GM19240 (cell line): Measurements from ENCODE around the gene ERVFRD-1.

Experiments used
- DNase-seq: peaks from one replicate; pipeline ENCODE4 v3.0.0; 2011; ENCODE audit warnings: low spot score; ENCODE audit not compliant: insufficient read length

ERVFRD-1 gene

DNA sequence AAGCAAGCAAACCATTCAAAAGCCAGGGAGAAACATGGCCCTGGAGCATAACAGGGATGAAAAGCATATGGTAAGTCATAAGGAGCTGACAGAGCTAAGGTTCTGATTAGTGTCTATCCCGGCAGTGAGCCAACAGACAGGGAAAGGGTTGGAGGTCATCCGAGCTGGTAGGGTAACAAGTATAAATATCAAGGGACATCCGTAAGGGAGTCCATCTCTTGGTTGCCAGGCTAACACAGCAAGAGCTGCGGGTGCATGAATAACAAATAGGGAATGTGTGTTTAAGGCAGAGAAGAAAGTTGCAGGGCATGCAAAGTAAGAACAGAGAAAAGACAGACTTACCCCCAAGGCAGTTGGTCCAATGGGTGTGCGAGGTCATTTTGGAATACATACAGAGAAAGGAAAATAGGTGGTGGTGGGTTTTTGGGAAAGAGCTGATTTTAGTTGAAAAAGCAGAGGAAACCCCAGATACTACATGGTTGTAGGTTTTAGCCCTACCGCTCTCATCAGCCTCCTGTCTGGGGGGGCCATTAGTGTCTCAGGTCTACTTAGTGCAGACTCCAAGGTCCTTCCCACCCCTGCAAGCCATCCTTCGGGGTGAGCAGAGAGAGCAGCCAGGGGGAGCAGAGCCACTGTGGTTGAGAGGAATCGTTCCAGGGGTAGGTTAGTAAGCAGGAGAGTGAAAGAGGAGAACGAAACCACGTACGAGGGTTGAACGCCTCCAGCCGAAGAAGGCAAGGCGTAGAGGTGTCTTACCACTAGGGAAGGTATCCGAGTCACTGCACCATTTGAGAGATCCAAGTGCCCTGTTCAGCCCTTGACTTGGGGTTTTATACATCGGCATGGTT is at the start of gene ERVFRD-1:
ERVFRD-1 (minus strand) TSS at position 805 of the 848 bp plus-strand sequence. CDS start 6,415 bp downstream, outside the sequence.
- no peak for DNase-seq

- no peak for DNase-seq
Observed at GRCh38 chr6:11160199-11160598, 48.7 kb upstream of the ERVFRD-1 start.

DNA sequence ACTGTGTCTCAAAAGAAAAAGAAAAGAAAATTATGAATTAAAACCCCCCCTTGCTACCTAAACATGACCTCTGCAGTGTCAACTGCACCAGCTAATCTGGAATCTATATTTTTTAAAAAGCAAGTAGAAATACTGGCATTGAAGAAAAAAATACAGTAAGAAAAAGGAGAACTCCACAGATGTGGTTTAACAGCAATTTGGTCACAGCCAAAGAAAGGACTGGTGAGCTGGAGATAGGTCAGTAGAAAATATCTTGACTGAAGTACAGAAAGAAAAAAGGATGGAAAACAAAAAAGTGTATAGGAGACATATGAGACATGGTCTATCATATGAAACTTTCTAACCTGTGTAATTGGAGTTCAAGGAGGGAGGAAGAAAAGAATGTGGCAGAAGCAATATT is 44.1 kb upstream of the ERVFRD-1 start:
- no peak for DNase-seq

GRCh38 chr6:11153447-11153846 is 41.9 kb upstream of the ERVFRD-1 start:
- no peak for DNase-seq

- DNase-seq: no peak
Observed at GRCh38 chr6:11152581-11152980, 41.1 kb upstream of the ERVFRD-1 start.

GRCh38 chr6:11151488-11151887 is 40.0 kb upstream of the ERVFRD-1 start:
- DNase-seq: no peak

DNA sequence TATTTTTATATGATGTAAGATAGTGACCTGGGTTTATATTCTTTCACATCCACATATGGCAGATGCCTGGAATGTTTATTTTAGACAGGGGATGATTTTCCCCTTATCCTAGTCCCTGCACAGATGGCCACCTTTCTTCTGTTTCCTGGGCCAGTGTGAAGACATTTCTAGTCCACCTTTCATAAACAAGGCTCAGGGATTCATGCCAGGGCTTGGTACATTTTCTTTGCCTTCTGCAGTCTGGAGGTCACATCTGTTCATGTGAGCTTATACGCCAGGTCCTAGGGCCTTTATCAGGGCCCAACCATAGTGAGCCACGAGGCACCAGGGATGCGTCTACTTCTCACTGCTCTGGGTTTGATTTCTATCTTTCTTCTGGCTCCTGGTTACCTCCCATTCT is 38.0 kb upstream of the ERVFRD-1 start:
- no peak for DNase-seq

- no peak for DNase-seq
Observed at GRCh38 chr6:11146117-11146826, 34.7 kb upstream of the ERVFRD-1 start.

- DNase-seq: peak; percentile 68
Observed at GRCh38 chr6:11144393-11144851, 32.9 kb upstream of the ERVFRD-1 start.

- DNase-seq: no peak
Observed at GRCh38 chr6:11143394-11144371, 32.2 kb upstream of the ERVFRD-1 start.

DNA sequence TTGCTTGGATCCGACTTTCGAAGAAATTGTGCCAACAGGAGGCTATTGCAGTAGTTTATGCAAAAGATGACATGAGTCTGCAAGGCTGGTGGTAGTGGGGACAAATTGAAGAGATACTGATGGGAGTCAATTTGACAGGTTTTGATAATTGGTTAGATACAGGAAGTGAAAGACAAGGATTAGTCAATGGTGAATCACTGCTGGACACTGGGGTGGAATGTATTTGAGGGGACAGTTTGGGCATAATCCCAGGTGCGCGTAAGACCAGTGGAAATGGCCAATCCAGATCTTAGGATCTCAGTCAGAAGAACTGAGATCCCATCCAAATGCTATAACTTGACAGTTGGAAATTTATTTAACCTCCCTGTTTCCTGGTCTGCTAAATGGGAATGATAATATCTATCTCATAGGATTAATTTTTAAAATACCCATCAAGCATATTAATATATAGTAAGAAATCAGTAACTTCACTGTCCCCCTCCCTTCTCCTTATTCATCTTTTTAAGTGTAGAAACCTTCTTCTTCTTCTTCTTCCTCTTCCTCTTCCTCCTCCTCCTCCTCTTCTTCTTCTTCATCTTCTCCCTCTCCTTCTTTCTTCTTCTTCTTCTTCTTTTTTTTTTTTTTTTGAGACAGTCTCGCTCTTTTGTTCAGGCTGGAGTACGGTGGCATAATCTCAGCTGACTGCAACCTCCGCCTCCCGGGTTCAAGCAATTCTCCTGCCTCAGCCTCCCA is 30.9 kb upstream of the ERVFRD-1 start:
- no peak for DNase-seq

- no peak for DNase-seq
Observed at GRCh38 chr6:11141295-11141694, 29.8 kb upstream of the ERVFRD-1 start.

GRCh38 chr6:11140056-11140455 is 28.5 kb upstream of the ERVFRD-1 start:
- DNase-seq: no peak

DNA sequence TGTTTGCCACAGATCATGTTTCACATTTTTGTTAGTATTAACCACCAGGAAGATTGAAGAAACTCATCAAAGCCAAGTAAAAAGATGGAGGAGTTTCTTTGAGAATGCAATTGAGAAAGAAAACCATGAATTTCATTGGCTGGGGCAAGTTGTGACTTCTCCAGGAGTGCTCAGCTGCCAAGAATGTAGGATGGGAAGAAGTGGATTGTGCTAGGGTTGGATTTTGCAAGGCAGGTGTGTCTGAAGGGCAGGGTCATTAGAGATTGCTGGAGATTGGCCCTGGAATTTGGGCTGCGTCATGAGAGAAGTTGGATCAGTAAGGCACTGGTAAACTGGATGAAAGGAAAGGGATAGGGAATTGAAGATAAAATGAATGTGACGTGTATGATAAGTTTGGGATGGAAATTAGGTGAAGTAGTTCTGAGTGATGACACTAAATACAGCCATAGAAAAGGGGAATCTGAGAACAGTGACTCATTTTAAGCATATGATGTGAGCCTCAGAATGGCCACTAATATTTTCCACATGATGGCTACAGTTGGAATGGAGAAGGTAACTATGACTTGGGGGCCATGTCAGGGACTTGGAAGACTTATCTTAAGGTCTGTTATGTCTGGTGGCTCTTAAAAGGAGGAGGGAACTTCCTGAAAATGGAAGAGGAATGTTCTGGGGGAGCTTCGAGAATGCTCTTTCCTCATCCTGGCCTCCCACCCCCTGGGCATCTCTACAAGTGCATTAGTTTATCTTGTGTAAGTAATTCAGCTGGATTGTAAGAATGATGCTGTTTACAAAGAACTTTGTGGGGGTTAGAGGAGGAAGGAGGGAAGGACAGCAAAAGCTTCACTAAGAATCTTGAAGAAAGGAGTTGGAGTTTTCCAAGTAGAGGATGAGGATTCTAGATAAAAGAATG is 27.8 kb upstream of the ERVFRD-1 start:
- DNase-seq: no peak

DNA sequence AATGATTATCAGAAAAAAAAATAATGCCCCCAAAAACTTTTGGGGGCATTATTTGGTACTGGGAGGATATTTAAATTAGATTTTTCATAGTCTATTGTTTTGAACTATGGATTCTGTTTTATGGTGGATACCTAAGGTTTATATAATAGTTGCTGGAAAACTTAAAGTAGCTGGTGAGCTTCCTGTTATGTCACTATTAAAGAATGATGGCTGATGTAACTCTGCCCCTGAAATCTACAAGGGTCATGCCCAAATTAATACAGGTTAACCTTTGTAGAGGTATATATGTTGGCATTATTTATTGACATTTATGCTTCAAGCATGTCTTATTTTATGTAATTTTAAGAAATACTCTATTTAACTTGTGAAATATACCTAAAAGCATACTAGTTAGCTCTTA is 25.3 kb upstream of the ERVFRD-1 start:
- no peak for DNase-seq

DNA sequence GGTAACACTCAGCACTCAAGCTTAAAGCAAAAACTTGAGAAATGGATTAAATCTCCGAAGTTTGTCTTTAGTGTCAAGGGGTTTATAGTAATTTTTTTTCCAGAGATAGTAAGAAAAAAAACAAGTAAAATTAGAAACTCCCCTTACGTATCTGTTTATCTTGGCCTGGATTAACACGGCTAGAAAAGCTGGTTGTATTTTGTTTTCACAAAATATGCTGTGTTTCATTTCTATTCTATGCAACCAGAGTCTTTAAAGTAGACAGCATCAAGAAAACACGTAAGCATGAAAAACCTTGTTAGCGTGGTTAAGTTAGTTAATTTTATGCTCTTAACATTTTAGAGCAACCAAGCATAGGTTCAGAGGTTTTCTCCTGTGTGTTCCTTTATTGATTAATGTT is 21.8 kb upstream of the ERVFRD-1 start:
- DNase-seq: no peak

- DNase-seq: no peak
Observed at GRCh38 chr6:11132194-11132888, 20.8 kb upstream of the ERVFRD-1 start.

DNA sequence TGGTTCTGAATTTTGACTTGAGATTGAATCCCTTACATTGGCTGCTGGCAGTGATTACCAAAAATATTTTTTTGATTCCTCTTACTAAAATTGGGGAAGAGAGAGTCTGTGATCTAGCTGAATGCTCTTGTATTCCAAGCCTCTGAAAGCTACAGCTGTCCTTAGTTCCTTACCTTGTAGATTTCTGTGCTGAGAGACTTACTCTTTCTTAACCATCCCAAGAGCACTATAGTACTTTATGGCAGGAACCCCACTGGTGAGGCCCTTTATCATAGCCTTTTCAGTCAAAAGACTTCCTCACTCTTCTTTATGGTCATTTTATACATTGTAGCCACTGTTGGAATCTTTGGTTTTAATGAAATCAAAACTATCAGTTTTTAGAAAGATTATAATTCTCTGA is 19.1 kb upstream of the ERVFRD-1 start:
- no peak for DNase-seq
